ENCODE results near the gene LINC00305. TPM values are rescaled to one million over a fixed set of nuclear protein-coding genes. Genes with fewer than 3 reads are reported as not detected.

Gene LINC00305
- total RNA-seq, 2 experiments from 2014 or later, result not detected

- no peaks in the 10 kb centered on the region for H3K36me3 ChIP-seq (ENCODE audit: insufficient read depth, low read length)
- BruUV-seq (replicated peaks), result no TSS peak
- no peaks in the 10 kb centered on the region for H3K4me1 ChIP-seq (ENCODE audit: insufficient read depth, low read length, poor library complexity, severe bottlenecking)
- intact Hi-C loops (cut with micrococcal nuclease; ENCODE audit: unreplicated experiment), result no loop called here
- H4K20me1 ChIP-seq (ENCODE audit: insufficient read depth, low read length), result no peaks in the 10 kb centered on the region
- DNase-seq (ENCODE audit: low spot score), result no peak
- TF ChIP-seq CTCF (conservative IDR thresholded peaks at IDR 0.05; ENCODE audit: low read length) (no peak), EZH2phosphoT487 (IDR thresholded peaks at IDR 0.05; ENCODE audit: borderline replicate concordance, low read depth, low read length) (no peak)
- POLR2A ChIA-PET, result no interaction called here
- no peaks in the 10 kb centered on the region for H3K9me3 ChIP-seq (ENCODE audit: low read length)
- CTCF ChIA-PET (ENCODE audit: unreplicated experiment), result no interaction called here
- H3K27ac ChIP-seq (ENCODE audit: low read depth, low read length, poor library complexity, severe bottlenecking), result no peak overlapping the region
- H3K79me2 ChIP-seq (ENCODE audit: insufficient read depth, low read depth, low read length), result no peaks in the 10 kb centered on the region
- no peaks in the 10 kb centered on the region for H3K9me2 ChIP-seq (ENCODE audit: insufficient read depth, low read length)
- H3K4me3 ChIP-seq (ENCODE audit: low read depth, low read length, poor library complexity, severe bottlenecking), result no peak overlapping the region
- H2AFZ ChIP-seq (ENCODE audit: low read length), result no peak overlapping the region
- no peak overlapping the region for H3K4me2 ChIP-seq (ENCODE audit: low read length)
These were observed 30.5 kb downstream of the LINC00305 start for GRCh38 chr18:64118406-64118805.

- intact Hi-C loops (cut with micrococcal nuclease; ENCODE audit: unreplicated experiment), result no loop called here
- Histone ChIP-seq H3K9me2 (ENCODE audit: insufficient read depth, low read length) (no peaks in the 10 kb centered on the region), H3K4me2 (ENCODE audit: low read length) (no peak overlapping the region), H3K79me2 (ENCODE audit: insufficient read depth, low read depth, low read length) (no peaks in the 10 kb centered on the region), H3K4me1 (ENCODE audit: insufficient read depth, low read length, poor library complexity, severe bottlenecking) (no peaks in the 10 kb centered on the region), H3K27ac (ENCODE audit: low read depth, low read length, poor library complexity, severe bottlenecking) (no peak overlapping the region), H2AFZ (ENCODE audit: low read length) (no peak overlapping the region), H3K36me3 (ENCODE audit: insufficient read depth, low read length) (no peaks in the 10 kb centered on the region), H4K20me1 (ENCODE audit: insufficient read depth, low read length) (no peaks in the 10 kb centered on the region), H3K9me3 (ENCODE audit: low read length) (no peaks in the 10 kb centered on the region), H3K4me3 (ENCODE audit: low read depth, low read length, poor library complexity, severe bottlenecking) (no peak overlapping the region)
- CTCF ChIA-PET (ENCODE audit: unreplicated experiment), result no interaction called here
- no TSS peak for BruUV-seq (replicated peaks)
- POLR2A ChIA-PET, result no interaction called here
- no peak for DNase-seq (ENCODE audit: low spot score)
- TF ChIP-seq EZH2phosphoT487 (IDR thresholded peaks at IDR 0.05; ENCODE audit: borderline replicate concordance, low read depth, low read length) (no peak), CTCF (conservative IDR thresholded peaks at IDR 0.05; ENCODE audit: low read length) (no peak)
These were observed 32.2 kb downstream of the LINC00305 start for GRCh38 chr18:64116571-64117175.

DNA sequence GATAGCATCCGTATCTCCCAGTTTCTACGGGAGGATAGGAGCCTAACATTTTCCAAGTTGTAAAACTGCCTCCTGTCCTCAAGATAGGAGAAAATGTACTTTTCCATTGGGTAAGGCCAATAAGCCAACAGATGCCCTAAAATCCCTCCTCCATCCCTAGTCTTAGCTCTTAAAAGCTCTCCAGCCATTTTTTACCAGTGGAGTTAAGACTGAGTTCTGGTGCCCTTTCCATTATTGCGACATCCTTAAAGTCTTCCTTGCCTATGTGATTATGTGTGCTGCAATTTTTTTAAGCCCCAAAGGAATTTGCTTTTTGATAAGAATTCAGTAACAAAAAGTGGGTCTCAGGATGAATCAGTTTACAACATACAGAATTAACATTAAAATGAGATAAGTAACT, 33.0 kb downstream of the LINC00305 start:
- DNase-seq (ENCODE audit: low spot score), result no peak
- H3K27ac ChIP-seq (ENCODE audit: low read depth, low read length, poor library complexity, severe bottlenecking), result no peak overlapping the region
- H3K9me2 ChIP-seq (ENCODE audit: insufficient read depth, low read length), result no peaks in the 10 kb centered on the region
- no peaks in the 10 kb centered on the region for H3K36me3 ChIP-seq (ENCODE audit: insufficient read depth, low read length)
- no peak for TF ChIP-seq CTCF (conservative IDR thresholded peaks at IDR 0.05; ENCODE audit: low read length)
- no TSS peak for BruUV-seq (replicated peaks)
- H3K9me3 ChIP-seq (ENCODE audit: low read length), result no peaks in the 10 kb centered on the region
- no peak overlapping the region for H3K4me3 ChIP-seq (ENCODE audit: low read depth, low read length, poor library complexity, severe bottlenecking)
- H4K20me1 ChIP-seq (ENCODE audit: insufficient read depth, low read length), result no peaks in the 10 kb centered on the region
- POLR2A ChIA-PET, result no interaction called here
- CTCF ChIA-PET (ENCODE audit: unreplicated experiment), result no interaction called here
- H3K4me2 ChIP-seq (ENCODE audit: low read length), result no peak overlapping the region
- intact Hi-C loops (cut with micrococcal nuclease; ENCODE audit: unreplicated experiment), result no loop called here
- no peak overlapping the region for H2AFZ ChIP-seq (ENCODE audit: low read length)
- no peaks in the 10 kb centered on the region for H3K4me1 ChIP-seq (ENCODE audit: insufficient read depth, low read length, poor library complexity, severe bottlenecking)
- no peaks in the 10 kb centered on the region for H3K79me2 ChIP-seq (ENCODE audit: insufficient read depth, low read depth, low read length)

All from OCI-LY7 (cell line).